DND-41 (cell line): ENCODE measurements around the gene TMEM30B.

ENCODE experiments used
- ATAC-seq: fragments of 200-7000 bp; cut with Tn5 transposase; 3 replicates; pipeline ENCODE4 v1.9.1; 2021; ENCODE audit warnings: low read depth; ENCODE audit not compliant: insufficient read depth
- DNase-seq: peaks from one replicate; pipeline ENCODE4 v3.0.0-alpha.2; 2020
- H2AFZ ChIP-seq: 2 replicates; pipeline ENCODE4 v1.6.0; 2012; ENCODE audit warnings: low read depth, low read length
- H3K27ac ChIP-seq: 2 replicates; pipeline ENCODE4 v1.5.1; 2012; ENCODE audit warnings: low read length, inconsistent platforms
- H3K27me3 ChIP-seq: fragments of 200-600 bp; sonication (generic); 2 replicates; pipeline ENCODE4 v1.6.0; 2012; ENCODE audit warnings: low read length, mild to moderate bottlenecking, inconsistent platforms; ENCODE audit not compliant: insufficient read depth, poor library complexity
- H3K36me3 ChIP-seq: 2 replicates; pipeline ENCODE4 v1.5.1; 2012; ENCODE audit warnings: low read length, inconsistent platforms; ENCODE audit not compliant: insufficient read depth
- H3K4me1 ChIP-seq: 2 replicates; pipeline ENCODE4 v1.5.1; 2012; ENCODE audit warnings: mild to moderate bottlenecking, low read length; ENCODE audit not compliant: insufficient read depth
- H3K4me2 ChIP-seq: 2 replicates; pipeline ENCODE4 v1.6.0; 2012; ENCODE audit warnings: mild to moderate bottlenecking, moderate library complexity, low read length, inconsistent platforms; ENCODE audit not compliant: insufficient read depth
- H3K4me3 ChIP-seq, 2 experiments: fragments of 200-600 bp in 1 of 2; shearing (Covaris generic) in 1 of 2; 2 replicates each; pipeline ENCODE4 v1.5.1; 2012 to 2016; ENCODE audit warnings: inconsistent platforms in 2 of 2, low read length in 2 of 2, mild to moderate bottlenecking in 2 of 2, low read depth in 1 of 2, moderate library complexity in 1 of 2
- H3K79me2 ChIP-seq: 2 replicates; pipeline ENCODE4 v1.6.0; 2012; ENCODE audit warnings: low read length, inconsistent platforms; ENCODE audit not compliant: insufficient read depth
- H3K9ac ChIP-seq: 2 replicates; pipeline ENCODE4 v1.6.0; 2012; ENCODE audit warnings: low read depth, mild to moderate bottlenecking, inconsistent platforms, low read length, moderate library complexity
- H3K9me3 ChIP-seq: 2 replicates; pipeline ENCODE4 v1.5.1; 2012; ENCODE audit warnings: low read length, moderate library complexity, mild to moderate bottlenecking, inconsistent platforms; ENCODE audit not compliant: insufficient read depth, severe bottlenecking
- H4K20me1 ChIP-seq: 2 replicates; pipeline ENCODE4 v1.6.0; 2012; ENCODE audit warnings: low read length; ENCODE audit not compliant: insufficient read depth
- EZH2 ChIP-seq: IDR thresholded peaks from 3 replicates; pipeline ENCODE4 v1.6.1; 2012; ENCODE audit warnings: borderline replicate concordance, low read depth, mild to moderate bottlenecking, moderate library complexity, low read length, inconsistent platforms; ENCODE audit not compliant: severe bottlenecking
- TF ChIP-seq, protein P1 (sequence below): IDR thresholded peaks from 2 replicates; pipeline ENCODE4 v1.5.1; 2012; ENCODE audit warnings: borderline replicate concordance, low read length, moderate library complexity, mild to moderate bottlenecking; ENCODE audit not compliant: poor library complexity, severe bottlenecking; ENCODE audit errors: extremely low read depth

The TMEM30B gene

DNA sequence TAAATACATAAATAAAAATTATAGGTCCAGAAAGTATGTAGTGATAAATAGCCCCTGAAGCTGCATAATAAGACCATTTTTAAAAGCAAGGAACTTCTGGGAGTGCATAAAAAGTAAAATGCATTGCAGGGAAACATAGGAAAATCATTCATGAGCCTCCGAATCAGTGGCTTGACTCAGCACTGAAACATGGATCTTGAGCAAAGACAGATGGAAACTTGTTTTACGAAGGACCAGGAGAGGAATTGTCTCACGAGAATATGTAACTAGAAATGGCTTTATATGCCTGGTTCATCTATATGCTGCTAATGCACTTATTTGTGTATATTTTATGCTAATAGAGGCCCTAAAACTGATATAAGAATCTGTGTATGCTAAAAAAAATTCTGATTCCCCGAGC, 14.7 kb downstream of the TMEM30B start:
- H3K27me3 ChIP-seq: peaks cover 20% of the 10 kb centered on the region
- no peak overlapping the region for H3K4me3 ChIP-seq
- peaks cover 5% of the 10 kb centered on the region for H3K4me1 ChIP-seq
- no peak overlapping the region for H3K27ac ChIP-seq
- H4K20me1 ChIP-seq: no peaks in the 10 kb centered on the region
- H3K36me3 ChIP-seq: no peaks in the 10 kb centered on the region
- H3K79me2 ChIP-seq: no peaks in the 10 kb centered on the region
- no peak for TF ChIP-seq EZH2
- TF ChIP-seq, protein P1, sequence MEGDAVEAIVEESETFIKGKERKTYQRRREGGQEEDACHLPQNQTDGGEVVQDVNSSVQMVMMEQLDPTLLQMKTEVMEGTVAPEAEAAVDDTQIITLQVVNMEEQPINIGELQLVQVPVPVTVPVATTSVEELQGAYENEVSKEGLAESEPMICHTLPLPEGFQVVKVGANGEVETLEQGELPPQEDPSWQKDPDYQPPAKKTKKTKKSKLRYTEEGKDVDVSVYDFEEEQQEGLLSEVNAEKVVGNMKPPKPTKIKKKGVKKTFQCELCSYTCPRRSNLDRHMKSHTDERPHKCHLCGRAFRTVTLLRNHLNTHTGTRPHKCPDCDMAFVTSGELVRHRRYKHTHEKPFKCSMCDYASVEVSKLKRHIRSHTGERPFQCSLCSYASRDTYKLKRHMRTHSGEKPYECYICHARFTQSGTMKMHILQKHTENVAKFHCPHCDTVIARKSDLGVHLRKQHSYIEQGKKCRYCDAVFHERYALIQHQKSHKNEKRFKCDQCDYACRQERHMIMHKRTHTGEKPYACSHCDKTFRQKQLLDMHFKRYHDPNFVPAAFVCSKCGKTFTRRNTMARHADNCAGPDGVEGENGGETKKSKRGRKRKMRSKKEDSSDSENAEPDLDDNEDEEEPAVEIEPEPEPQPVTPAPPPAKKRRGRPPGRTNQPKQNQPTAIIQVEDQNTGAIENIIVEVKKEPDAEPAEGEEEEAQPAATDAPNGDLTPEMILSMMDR: no peak
- no peak for DNase-seq
- H3K9ac ChIP-seq: no peak overlapping the region
- no peak for ATAC-seq
- H3K9me3 ChIP-seq: no peaks in the 10 kb centered on the region
- no peak overlapping the region for H3K4me2 ChIP-seq
- no peak overlapping the region for H2AFZ ChIP-seq

DNA sequence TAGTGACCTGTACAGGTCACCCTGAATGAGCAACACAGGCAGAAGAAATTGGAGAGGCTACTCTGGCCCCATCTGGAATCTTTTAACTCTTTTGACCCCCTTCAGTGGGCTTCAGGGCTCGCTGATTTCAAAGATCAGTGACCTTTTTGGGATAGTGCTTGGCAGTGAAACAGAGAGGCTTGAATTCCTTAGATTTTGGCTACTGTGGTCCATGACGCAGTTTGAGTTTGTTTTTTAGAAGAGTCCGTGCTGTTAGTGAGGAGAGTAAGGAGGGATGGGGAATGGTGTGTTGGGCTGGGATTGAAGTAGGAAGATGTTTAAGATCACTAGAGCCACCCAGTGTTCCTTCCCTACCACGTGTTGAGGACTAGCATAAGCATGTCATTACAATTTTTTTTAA, 16.5 kb downstream of the TMEM30B start:
- TF ChIP-seq EZH2: no peak
- TF ChIP-seq, protein P1: no peak
- DNase-seq (no peak), ATAC-seq (no peak)
- H3K4me1 ChIP-seq: peaks cover under 1% of the 10 kb centered on the region
- no peak overlapping the region for H3K27ac ChIP-seq
- no peak overlapping the region for H3K4me2 ChIP-seq
- H3K9ac ChIP-seq: no peak overlapping the region
- no peak overlapping the region for H2AFZ ChIP-seq
- H4K20me1 ChIP-seq: no peaks in the 10 kb centered on the region
- no peaks in the 10 kb centered on the region for H3K79me2 ChIP-seq
- peaks cover 19% of the 10 kb centered on the region for H3K27me3 ChIP-seq
- H3K9me3 ChIP-seq: no peaks in the 10 kb centered on the region
- no peak overlapping the region for H3K4me3 ChIP-seq
- H3K36me3 ChIP-seq: no peaks in the 10 kb centered on the region

DNA sequence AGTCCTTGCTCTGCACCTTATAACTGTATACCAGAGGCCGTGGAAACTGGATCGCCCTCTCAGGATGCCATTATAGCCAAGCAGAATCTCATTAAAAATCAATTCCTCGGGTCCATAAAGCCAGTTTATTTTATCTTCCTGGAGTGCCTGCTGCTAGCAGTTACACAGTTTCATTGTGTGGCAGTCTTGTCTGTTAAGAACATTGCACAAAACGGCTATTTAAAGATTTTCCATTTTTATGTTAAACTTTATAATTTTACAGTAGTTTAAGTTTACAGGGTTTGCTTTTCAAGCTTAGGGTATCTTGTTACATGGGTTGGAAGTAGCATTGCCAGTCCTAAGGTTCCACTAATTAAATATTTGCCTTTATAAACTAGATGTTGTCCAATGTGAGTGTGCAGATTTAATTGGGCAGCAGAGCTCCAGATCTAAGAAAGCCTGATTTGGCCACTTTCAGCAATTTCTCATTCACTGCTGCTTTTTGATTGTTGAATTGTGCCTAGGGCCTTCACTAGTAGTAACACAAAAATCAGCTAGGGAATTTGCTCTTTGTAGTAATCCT, 17.0 kb downstream of the TMEM30B start:
- H3K4me1 ChIP-seq: no peaks in the 10 kb centered on the region
- H3K27ac ChIP-seq: no peak overlapping the region
- no peak overlapping the region for H3K4me3 ChIP-seq
- H4K20me1 ChIP-seq: no peaks in the 10 kb centered on the region
- no peak overlapping the region for H3K4me2 ChIP-seq
- TF ChIP-seq, protein P1: no peak
- TF ChIP-seq EZH2: no peak
- no peaks in the 10 kb centered on the region for H3K79me2 ChIP-seq
- no peak for DNase-seq
- peaks cover 21% of the 10 kb centered on the region for H3K27me3 ChIP-seq
- H2AFZ ChIP-seq: no peak overlapping the region
- H3K9ac ChIP-seq: no peak overlapping the region
- H3K36me3 ChIP-seq: no peaks in the 10 kb centered on the region
- ATAC-seq: no peak
- H3K9me3 ChIP-seq: no peaks in the 10 kb centered on the region

DNA sequence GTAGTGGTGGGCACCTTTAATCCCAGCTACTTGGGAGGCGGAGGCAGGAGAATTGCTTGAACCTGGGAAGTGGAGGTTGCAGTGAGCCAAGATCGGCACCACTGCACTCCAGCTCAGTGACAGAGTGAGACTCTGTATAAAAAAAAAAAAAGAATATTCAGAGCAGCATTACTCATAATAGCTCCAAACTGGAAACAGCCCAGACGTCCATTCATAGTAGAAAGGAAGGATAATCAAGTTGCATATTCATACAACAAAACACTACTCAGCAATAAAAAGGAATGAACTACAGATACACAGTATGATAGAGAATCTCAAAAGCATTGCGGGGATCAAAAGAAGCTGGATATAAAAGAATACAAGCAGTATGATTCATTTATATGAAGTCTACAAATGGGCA, 19.1 kb downstream of the TMEM30B start:
- TF ChIP-seq, protein P1: no peak
- TF ChIP-seq EZH2: no peak
- H3K4me3 ChIP-seq: no peak overlapping the region
- H3K79me2 ChIP-seq: no peaks in the 10 kb centered on the region
- H3K36me3 ChIP-seq: no peaks in the 10 kb centered on the region
- no peak overlapping the region for H2AFZ ChIP-seq
- no peak for DNase-seq
- no peak overlapping the region for H3K9ac ChIP-seq
- H4K20me1 ChIP-seq: no peaks in the 10 kb centered on the region
- no peaks in the 10 kb centered on the region for H3K9me3 ChIP-seq
- H3K4me2 ChIP-seq: no peak overlapping the region
- no peak for ATAC-seq
- no peak overlapping the region for H3K27ac ChIP-seq
- peaks cover 23% of the 10 kb centered on the region for H3K27me3 ChIP-seq
- no peaks in the 10 kb centered on the region for H3K4me1 ChIP-seq
